Tibial artery (tissue), 4 donors: ENCODE measurements around the gene USP6NL.

Source experiments
- DNase-seq, 2 donors: peaks; one replicate each; pipeline ENCODE4 v3.0.0-alpha.2; 2019
- H3K27ac ChIP-seq, 2 donors: fragments of 200-600 bp; sonication (generic) in 1 of 2; 1 replicate in 1 of 2; 2 replicates in 1 of 2; pipeline ENCODE4 v1.5.1; 2018 to 2019; ENCODE audit warnings: mild to moderate bottlenecking in 1 of 2
- H3K27me3 ChIP-seq, 2 donors: fragments of 200-600 bp; sonication (generic) in 1 of 2; one replicate each; pipeline versions ENCODE4 v1.5.1 to v1.6.0; 2016 to 2019
- H3K36me3 ChIP-seq, 3 donors: fragments of 200-600 bp; sonication (generic) in 2 of 3; one replicate each; pipeline ENCODE4 v1.5.1; 2016 to 2019; ENCODE audit warnings: mild to moderate bottlenecking in 2 of 3
- H3K4me1 ChIP-seq, 4 donors: fragments of 200-600 bp; sonication (generic) in 2 of 4; 1 replicate in 3 of 4; 2 replicates in 1 of 4; pipeline ENCODE4 v1.5.1; 2016 to 2019
- H3K4me3 ChIP-seq, 2 donors: fragments of 200-600 bp; sonication (generic) in 1 of 2; 1 replicate in 1 of 2; 2 replicates in 1 of 2; pipeline ENCODE4 v1.5.1; 2018 to 2019; ENCODE audit warnings: mild to moderate bottlenecking in 2 of 2
- H3K9me3 ChIP-seq, 3 donors: fragments of 200-600 bp; sonication (generic) in 1 of 3; one replicate each; pipeline ENCODE4 v1.5.1; 2016 to 2019
- intact Hi-C: fragments of 100-400 bp; cut with DNase I; formaldehyde crosslinking; loops from one replicate; pipeline ENCODE4 v1.15.0; 2023; ENCODE audit warnings: low total_unique reads
- TF ChIP-seq, protein P1 (sequence below), 2 experiments: fragments of 200-600 bp in 1 of 2; fragments of 450-650 bp in 1 of 2; IDR thresholded peaks; one replicate each; pipeline ENCODE4 v1.5.1; 2017 to 2019; ENCODE audit warnings: antibody characterized with exemption in 2 of 2, mild to moderate bottlenecking in 1 of 2, moderate library complexity in 1 of 2

Gene USP6NL

DNA sequence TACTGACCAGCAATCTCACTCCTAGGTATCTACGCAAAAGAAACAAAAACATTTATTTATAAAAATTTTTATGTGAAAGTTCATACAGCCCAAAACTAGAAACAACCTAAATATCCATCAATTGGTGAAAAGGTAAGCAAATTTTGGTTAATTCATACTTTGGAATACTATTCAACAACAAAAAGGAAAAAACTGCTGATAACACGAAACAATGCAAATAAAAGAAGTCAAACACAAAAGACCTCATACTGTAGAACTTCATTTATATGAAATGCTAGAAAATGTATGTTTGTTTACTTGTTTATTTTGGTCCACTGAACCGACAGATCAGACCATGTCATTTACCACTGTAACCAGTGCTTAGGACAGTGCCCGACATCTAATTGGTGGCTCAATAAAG is 60.3 kb downstream of the USP6NL start:
- no peaks in the 10 kb centered on the region for H3K36me3 ChIP-seq
- no peak overlapping the region for H3K27ac ChIP-seq
- H3K9me3 ChIP-seq, result no peaks in the 10 kb centered on the region
- intact Hi-C loops, result no loop called here
- DNase-seq, result no peak
- peaks cover 0 to 13% (median 0%) of the 10 kb centered on the region in 4 donors for H3K4me1 ChIP-seq
- TF ChIP-seq, protein P1, sequence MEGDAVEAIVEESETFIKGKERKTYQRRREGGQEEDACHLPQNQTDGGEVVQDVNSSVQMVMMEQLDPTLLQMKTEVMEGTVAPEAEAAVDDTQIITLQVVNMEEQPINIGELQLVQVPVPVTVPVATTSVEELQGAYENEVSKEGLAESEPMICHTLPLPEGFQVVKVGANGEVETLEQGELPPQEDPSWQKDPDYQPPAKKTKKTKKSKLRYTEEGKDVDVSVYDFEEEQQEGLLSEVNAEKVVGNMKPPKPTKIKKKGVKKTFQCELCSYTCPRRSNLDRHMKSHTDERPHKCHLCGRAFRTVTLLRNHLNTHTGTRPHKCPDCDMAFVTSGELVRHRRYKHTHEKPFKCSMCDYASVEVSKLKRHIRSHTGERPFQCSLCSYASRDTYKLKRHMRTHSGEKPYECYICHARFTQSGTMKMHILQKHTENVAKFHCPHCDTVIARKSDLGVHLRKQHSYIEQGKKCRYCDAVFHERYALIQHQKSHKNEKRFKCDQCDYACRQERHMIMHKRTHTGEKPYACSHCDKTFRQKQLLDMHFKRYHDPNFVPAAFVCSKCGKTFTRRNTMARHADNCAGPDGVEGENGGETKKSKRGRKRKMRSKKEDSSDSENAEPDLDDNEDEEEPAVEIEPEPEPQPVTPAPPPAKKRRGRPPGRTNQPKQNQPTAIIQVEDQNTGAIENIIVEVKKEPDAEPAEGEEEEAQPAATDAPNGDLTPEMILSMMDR (IDR thresholded peaks at IDR 0.05), result no peak
- H3K4me3 ChIP-seq, result no peak overlapping the region
- no peaks in the 10 kb centered on the region for H3K27me3 ChIP-seq

- Histone ChIP-seq H3K36me3 (no peaks in the 10 kb centered on the region), H3K9me3 (no peaks in the 10 kb centered on the region), H3K4me1 (peaks cover 0 to 13% (median 0%) of the 10 kb centered on the region in 4 donors), H3K4me3 (no peak overlapping the region), H3K27me3 (no peaks in the 10 kb centered on the region), H3K27ac (no peak overlapping the region)
- DNase-seq, result no peak
- TF ChIP-seq, protein P1 (IDR thresholded peaks at IDR 0.05), result no peak
- intact Hi-C loops, result no loop called here
These were observed 62.7 kb downstream of the USP6NL start for GRCh38 chr10:11548768-11549099.

- peaks cover 0 to 13% (median 0%) of the 10 kb centered on the region in 4 donors for H3K4me1 ChIP-seq
- no peak for DNase-seq
- TF ChIP-seq, protein P1 (IDR thresholded peaks at IDR 0.05), result no peak
- no peak overlapping the region for H3K4me3 ChIP-seq
- intact Hi-C loops, result no loop called here
- no peak overlapping the region for H3K27ac ChIP-seq
- H3K9me3 ChIP-seq, result no peaks in the 10 kb centered on the region
- H3K27me3 ChIP-seq, result no peaks in the 10 kb centered on the region
- no peaks in the 10 kb centered on the region for H3K36me3 ChIP-seq
These were observed 63.2 kb downstream of the USP6NL start for GRCh38 chr10:11548065-11548767.

GRCh38 chr10:11546581-11546980 is 64.9 kb downstream of the USP6NL start:
- intact Hi-C loops, result no loop called here
- Histone ChIP-seq H3K4me1 (no peaks in the 10 kb centered on the region), H3K9me3 (no peaks in the 10 kb centered on the region), H3K27me3 (no peaks in the 10 kb centered on the region), H3K36me3 (no peaks in the 10 kb centered on the region), H3K4me3 (no peak overlapping the region), H3K27ac (no peak overlapping the region)
- TF ChIP-seq, protein P1 (IDR thresholded peaks at IDR 0.05), result no peak
- no peak for DNase-seq

GRCh38 chr10:11541296-11541695 is 70.2 kb downstream of the USP6NL start:
- no peak for DNase-seq
- peaks cover 0 to 5% (median 2%) of the 10 kb centered on the region in 4 donors for H3K4me1 ChIP-seq
- intact Hi-C loops, result no loop called here
- H3K27me3 ChIP-seq, result no peaks in the 10 kb centered on the region
- no peak overlapping the region for H3K4me3 ChIP-seq
- no peak overlapping the region for H3K27ac ChIP-seq
- H3K9me3 ChIP-seq, result no peaks in the 10 kb centered on the region
- TF ChIP-seq, protein P1 (IDR thresholded peaks at IDR 0.05), result no peak
- no peaks in the 10 kb centered on the region for H3K36me3 ChIP-seq
